HUES48 (cell line): ENCODE measurements around the gene TEX2.
A peak's percentile ranks its signal among the peaks of the same experiment; 100 is the strongest.

Source experiments
- H3K27ac ChIP-seq: one replicate; pipeline ENCODE4 v1.7.0; 2013; ENCODE audit warnings: low read depth, low read length, inconsistent platforms
- H3K27me3 ChIP-seq: 2 replicates; pipeline ENCODE4 v1.6.1; 2013; ENCODE audit warnings: mild to moderate bottlenecking, low read length; ENCODE audit not compliant: control insufficient read depth, insufficient read depth
- H3K36me3 ChIP-seq: 2 replicates; pipeline ENCODE4 v1.6.1; 2013; ENCODE audit warnings: low read length; ENCODE audit not compliant: control insufficient read depth, insufficient read depth
- H3K4me1 ChIP-seq: 2 replicates; pipeline ENCODE4 v1.6.1; 2013; ENCODE audit warnings: mild to moderate bottlenecking, low read length; ENCODE audit not compliant: control insufficient read depth, insufficient read depth
- H3K4me3 ChIP-seq: 2 replicates; pipeline ENCODE4 v1.5.1; 2013; ENCODE audit warnings: mild to moderate bottlenecking, low read depth, low read length
- H3K9ac ChIP-seq: 2 replicates; pipeline ENCODE4 v1.6.1; 2013; ENCODE audit warnings: mild to moderate bottlenecking, low read depth, low read length, moderate library complexity
- H3K9me3 ChIP-seq: 2 replicates; pipeline ENCODE4 v1.6.1; 2013; ENCODE audit warnings: low read length; ENCODE audit not compliant: control insufficient read depth, insufficient read depth

The TEX2 gene

GRCh38 chr17:64148017-64148631, 114.9 kb downstream of the TEX2 start:
- Histone ChIP-seq H3K36me3 (peaks cover 32% of the 10 kb centered on the region), H3K4me3 (no peak overlapping the region), H3K27me3 (no peaks in the 10 kb centered on the region), H3K9me3 (no peaks in the 10 kb centered on the region), H3K4me1 (peaks cover 13% of the 10 kb centered on the region), H3K27ac (peak overlapping the region; percentile 99), H3K9ac (0 out of 2 replicates have a peak overlapping the region, but pooled peaks have one; percentile 98)

- peak overlapping the region; percentile 98 for H3K9ac ChIP-seq
- peaks cover 27% of the 10 kb centered on the region for H3K36me3 ChIP-seq
- no peaks in the 10 kb centered on the region for H3K9me3 ChIP-seq
- no peaks in the 10 kb centered on the region for H3K27me3 ChIP-seq
- peak overlapping the region; percentile 99 for H3K27ac ChIP-seq
- peaks cover 13% of the 10 kb centered on the region for H3K4me1 ChIP-seq
- peak overlapping the region; percentile 89 for H3K4me3 ChIP-seq
Measured at GRCh38 chr17:64147110-64148016, 115.7 kb downstream of the TEX2 start.

GRCh38 chr17:64146418-64147109, 116.5 kb downstream of the TEX2 start:
- Histone ChIP-seq H3K36me3 (peaks cover 21% of the 10 kb centered on the region), H3K9ac (peak overlapping the region; percentile 98), H3K4me1 (peaks cover 13% of the 10 kb centered on the region), H3K4me3 (peak overlapping the region; percentile 89), H3K9me3 (no peaks in the 10 kb centered on the region), H3K27me3 (no peaks in the 10 kb centered on the region), H3K27ac (peak overlapping the region; percentile 99)

GRCh38 chr17:64145751-64146417, 117.2 kb downstream of the TEX2 start:
- Histone ChIP-seq H3K4me1 (peaks cover 13% of the 10 kb centered on the region), H3K27ac (peak overlapping the region; percentile 99), H3K27me3 (no peaks in the 10 kb centered on the region), H3K9me3 (no peaks in the 10 kb centered on the region), H3K36me3 (peaks cover 20% of the 10 kb centered on the region), H3K9ac (peak overlapping the region; percentile 98), H3K4me3 (peak overlapping the region; percentile 89)

- H3K27ac ChIP-seq, result peak overlapping the region; percentile 88
- H3K9ac ChIP-seq, result peak overlapping the region; percentile 71
Measured at GRCh38 chr17:64145375-64145750, 117.7 kb downstream of the TEX2 start.

GRCh38 chr17:64139542-64139941, 123.5 kb downstream of the TEX2 start:
- Histone ChIP-seq H3K27me3 (no peaks in the 10 kb centered on the region), H3K4me1 (no peaks in the 10 kb centered on the region), H3K27ac (no peak overlapping the region), H3K9me3 (no peaks in the 10 kb centered on the region), H3K9ac (no peak overlapping the region), H3K4me3 (no peak overlapping the region), H3K36me3 (no peaks in the 10 kb centered on the region)

More at GRCh38 chr17:64145375-64145750, 117.7 kb downstream of the TEX2 start:
- H3K36me3 ChIP-seq, result peaks cover 15% of the 10 kb centered on the region
- H3K27me3 ChIP-seq, result no peaks in the 10 kb centered on the region
- H3K9me3 ChIP-seq, result no peaks in the 10 kb centered on the region
- peaks cover 13% of the 10 kb centered on the region for H3K4me1 ChIP-seq
- peak overlapping the region; percentile 89 for H3K4me3 ChIP-seq

- Histone ChIP-seq H3K36me3 (no peaks in the 10 kb centered on the region), H3K9ac (no peak overlapping the region), H3K9me3 (no peaks in the 10 kb centered on the region), H3K4me1 (no peaks in the 10 kb centered on the region), H3K4me3 (no peak overlapping the region), H3K27ac (no peak overlapping the region), H3K27me3 (no peaks in the 10 kb centered on the region)
Measured at GRCh38 chr17:64138441-64138840, 124.6 kb downstream of the TEX2 start.

- Histone ChIP-seq H3K27ac (no peak overlapping the region), H3K4me3 (no peak overlapping the region), H3K27me3 (peaks cover 15% of the 10 kb centered on the region), H3K4me1 (no peaks in the 10 kb centered on the region), H3K9me3 (no peaks in the 10 kb centered on the region), H3K9ac (no peak overlapping the region), H3K36me3 (no peaks in the 10 kb centered on the region)
Measured at GRCh38 chr17:64135000-64135399, 128.1 kb downstream of the TEX2 start.

- H3K9me3 ChIP-seq, result no peaks in the 10 kb centered on the region
- H3K4me1 ChIP-seq, result no peaks in the 10 kb centered on the region
- H3K9ac ChIP-seq, result no peak overlapping the region
- H3K4me3 ChIP-seq, result no peak overlapping the region
- no peaks in the 10 kb centered on the region for H3K36me3 ChIP-seq
- H3K27ac ChIP-seq, result no peak overlapping the region
- H3K27me3 ChIP-seq, result peaks cover 16% of the 10 kb centered on the region
Measured at GRCh38 chr17:64134216-64134970, 128.7 kb downstream of the TEX2 start.

GRCh38 chr17:64133546-64134215, 129.4 kb downstream of the TEX2 start:
- Histone ChIP-seq H3K36me3 (no peaks in the 10 kb centered on the region), H3K27ac (no peak overlapping the region), H3K9ac (no peak overlapping the region)

More at GRCh38 chr17:64133546-64134215, 129.4 kb downstream of the TEX2 start:
- Histone ChIP-seq H3K27me3 (peaks cover 23% of the 10 kb centered on the region), H3K9me3 (no peaks in the 10 kb centered on the region), H3K4me1 (peaks cover 5% of the 10 kb centered on the region), H3K4me3 (no peak overlapping the region)
